ENCODE data around the gene TXNDC5. TPM values are rescaled to one million over a fixed set of nuclear protein-coding genes. Genes with fewer than 3 reads are reported as not detected.

TXNDC5 gene
- polyA plus RNA-seq, 1 experiment = 253 TPM

- H3K36me3 ChIP-seq (ENCODE audit: control insufficient read depth, insufficient read depth, low read length) = no peaks in the 10 kb centered on the region
- CTCF ChIA-PET = interaction anchor here (0.6 to 2.1 kb wide), 2 partner anchors 189 to 241 kb away, joined by 3 to 9 read pairs; no protein-coding TSS in a partner anchor
- no peak for DNase-seq (ENCODE audit: low read depth)
- H3K4me3 ChIP-seq (ENCODE audit: low read depth, low read length) = no peak overlapping the region
- TF ChIP-seq CTCF (IDR thresholded peaks at IDR 0.05; ENCODE audit: insufficient read depth, low read depth, low read length) = no peak
- peaks cover 2% of the 10 kb centered on the region; the same call in 1 of the 2 replicates for H3K27me3 ChIP-seq (ENCODE audit: control insufficient read depth, insufficient read depth, low read length)
- POLR2A ChIA-PET = no interaction called here
These were observed 1.4 kb upstream of the TXNDC5 start for GRCh38 chr6:7912024-7912423.

GRCh38 chr6:7911345-7911725, 747 bp upstream of the TXNDC5 start:
- POLR2A ChIA-PET = no interaction called here
- peaks cover 2% of the 10 kb centered on the region; the same call in 1 of the 2 replicates for H3K27me3 ChIP-seq (ENCODE audit: control insufficient read depth, insufficient read depth, low read length)
- peak overlapping the region; percentile 53 for H3K4me3 ChIP-seq (ENCODE audit: low read depth, low read length)
- TF ChIP-seq CTCF (IDR thresholded peaks at IDR 0.05; ENCODE audit: insufficient read depth, low read depth, low read length) = no peak
- no peak for DNase-seq (ENCODE audit: low read depth)
- H3K36me3 ChIP-seq (ENCODE audit: control insufficient read depth, insufficient read depth, low read length) = no peaks in the 10 kb centered on the region
- CTCF ChIA-PET = interaction anchor here (2.1 kb wide), 1 partner anchor 188 kb away, joined by 9 read pairs; no protein-coding TSS in a partner anchor

- Histone ChIP-seq H3K27me3 (ENCODE audit: control insufficient read depth, insufficient read depth, low read length) (peaks cover 2% of the 10 kb centered on the region; the same call in 1 of the 2 replicates), H3K4me3 (ENCODE audit: low read depth, low read length) (peak overlapping the region; percentile 72), H3K36me3 (ENCODE audit: control insufficient read depth, insufficient read depth, low read length) (no peaks in the 10 kb centered on the region)
- no peak for DNase-seq (ENCODE audit: low read depth)
- POLR2A ChIA-PET = no interaction called here
- CTCF ChIA-PET = no interaction called here
- TF ChIP-seq CTCF (IDR thresholded peaks at IDR 0.05; ENCODE audit: insufficient read depth, low read depth, low read length) = no peak
These were observed 312 bp downstream of the TXNDC5 start for GRCh38 chr6:7910298-7910653.

GRCh38 chr6:7909323-7910276, 988 bp downstream of the TXNDC5 start:
- Histone ChIP-seq H3K36me3 (ENCODE audit: control insufficient read depth, insufficient read depth, low read length) (no peaks in the 10 kb centered on the region), H3K27me3 (ENCODE audit: control insufficient read depth, insufficient read depth, low read length) (peaks cover 2% of the 10 kb centered on the region; the same call in 1 of the 2 replicates), H3K4me3 (ENCODE audit: low read depth, low read length) (peak overlapping the region; percentile 72)
- CTCF ChIA-PET = no interaction called here
- TF ChIP-seq CTCF (IDR thresholded peaks at IDR 0.05; ENCODE audit: insufficient read depth, low read depth, low read length) = no peak
- POLR2A ChIA-PET = no interaction called here
- DNase-seq (ENCODE audit: low read depth) = no peak

GRCh38 chr6:7907159-7907558, 3.4 kb downstream of the TXNDC5 start:
- Histone ChIP-seq H3K4me3 (ENCODE audit: low read depth, low read length) (no peak overlapping the region), H3K27me3 (ENCODE audit: control insufficient read depth, insufficient read depth, low read length) (no peaks in the 10 kb centered on the region), H3K36me3 (ENCODE audit: control insufficient read depth, insufficient read depth, low read length) (peaks cover 6% of the 10 kb centered on the region)
- POLR2A ChIA-PET = no interaction called here
- no peak for DNase-seq (ENCODE audit: low read depth)
- CTCF ChIA-PET = no interaction called here
- no peak for TF ChIP-seq CTCF (IDR thresholded peaks at IDR 0.05; ENCODE audit: insufficient read depth, low read depth, low read length)

Measured in BJ (cell line).